Measurements from ENCODE around the gene MAN1A1. TPM values are rescaled to one million over a fixed set of nuclear protein-coding genes. Genes with fewer than 3 reads are reported as not detected.

MAN1A1 gene
- total RNA-seq, 1 donor from 2014 or later, result 28.1 TPM

GRCh38 chr6:119243037-119243436, 106.5 kb downstream of the MAN1A1 start:
- intact Hi-C loops (cut with micrococcal nuclease), result no loop called here

DNA sequence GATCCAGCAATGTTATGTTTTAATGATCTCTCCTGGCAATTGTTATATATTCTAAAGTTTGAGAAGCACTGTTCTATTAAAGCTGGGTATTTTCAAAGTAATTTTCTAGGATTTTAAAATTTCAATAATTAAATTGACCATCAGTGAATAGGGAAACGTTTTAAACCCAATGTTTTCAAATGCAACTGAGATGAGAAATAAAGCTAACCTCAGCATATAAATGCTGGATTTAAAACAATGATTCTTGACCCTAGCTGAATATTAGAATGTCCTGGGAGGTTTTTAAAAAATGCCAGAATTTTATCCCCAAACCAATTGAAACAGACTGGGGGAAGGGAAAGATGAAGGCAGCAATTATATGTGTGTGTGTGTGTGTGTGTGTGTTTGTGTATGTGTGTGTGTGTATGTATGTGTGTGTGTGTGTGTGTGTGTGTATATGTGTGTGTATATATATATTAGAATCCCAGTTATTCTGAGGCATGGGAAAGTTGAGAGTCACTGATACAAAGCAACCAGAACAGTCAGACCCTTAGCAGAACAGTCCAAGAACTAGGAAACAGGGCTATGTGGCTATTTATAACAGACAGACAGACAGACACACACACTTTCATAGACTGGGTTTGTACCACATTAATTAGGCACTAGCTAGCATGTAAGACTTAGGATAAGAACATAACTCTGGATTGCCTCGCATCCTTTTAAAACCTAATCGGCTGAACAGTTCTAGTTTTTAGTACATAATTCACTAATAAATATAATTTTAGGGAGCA, 107.8 kb downstream of the MAN1A1 start:
- intact Hi-C loops (cut with micrococcal nuclease), result no loop called here

DNA sequence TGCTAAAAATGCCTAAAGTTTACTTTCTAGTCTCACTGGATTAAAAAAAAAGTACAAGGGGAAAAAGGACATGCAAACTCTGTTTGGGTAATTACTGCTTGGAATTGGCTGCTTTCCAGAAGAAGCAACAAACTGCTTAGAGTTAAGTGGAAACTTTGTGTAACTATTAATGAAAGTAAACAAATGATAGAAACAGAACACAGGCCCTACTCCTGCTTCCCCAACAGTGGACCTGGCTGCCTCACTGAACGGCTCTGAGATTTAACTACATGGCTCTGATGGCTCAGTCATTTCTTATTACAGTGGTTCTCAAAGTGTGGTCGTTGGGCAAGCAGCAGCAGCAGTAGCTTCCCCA, 108.5 kb downstream of the MAN1A1 start:
- intact Hi-C loops (cut with micrococcal nuclease), result no loop called here

DNA sequence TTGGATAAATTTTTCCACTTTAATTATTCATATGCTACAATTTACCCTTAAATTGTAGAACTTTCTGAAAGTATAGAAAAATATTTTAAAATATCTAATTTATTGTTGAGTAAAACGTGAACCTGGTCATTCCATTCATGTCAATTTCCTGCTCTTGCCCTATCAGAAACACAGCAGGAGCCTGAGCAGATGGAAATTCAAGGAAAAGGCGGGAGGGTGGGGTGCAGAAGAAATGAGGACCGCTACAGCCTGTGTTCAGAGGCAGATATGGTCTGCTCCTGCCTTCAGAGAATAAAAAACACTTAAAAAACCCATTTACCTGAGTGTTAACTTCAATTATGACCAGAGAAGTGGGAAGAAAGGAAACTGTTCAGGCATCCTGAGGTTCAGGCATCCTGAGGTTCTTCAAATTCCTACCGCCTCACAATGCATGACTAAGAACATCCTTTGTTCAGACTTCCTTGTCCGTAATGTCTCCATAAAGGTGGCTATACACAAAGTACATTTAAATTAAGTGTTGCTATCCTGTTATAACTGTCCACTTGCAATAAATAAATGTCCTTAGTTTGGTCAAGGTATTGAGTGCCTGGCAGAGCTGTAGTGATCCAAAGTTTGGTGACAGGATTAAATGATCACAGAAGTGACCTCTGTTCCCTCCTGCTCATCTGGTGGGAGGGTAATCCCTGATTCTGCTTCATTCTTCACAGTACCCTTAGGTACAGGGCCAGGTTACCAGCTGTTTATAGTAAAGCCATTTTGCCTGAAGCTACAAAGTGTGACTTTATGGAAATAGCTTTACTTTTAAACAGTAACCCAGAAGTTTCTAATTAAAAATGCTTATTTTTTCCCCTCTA, 109.1 kb downstream of the MAN1A1 start:
- intact Hi-C loops (cut with micrococcal nuclease), result no loop called here

DNA sequence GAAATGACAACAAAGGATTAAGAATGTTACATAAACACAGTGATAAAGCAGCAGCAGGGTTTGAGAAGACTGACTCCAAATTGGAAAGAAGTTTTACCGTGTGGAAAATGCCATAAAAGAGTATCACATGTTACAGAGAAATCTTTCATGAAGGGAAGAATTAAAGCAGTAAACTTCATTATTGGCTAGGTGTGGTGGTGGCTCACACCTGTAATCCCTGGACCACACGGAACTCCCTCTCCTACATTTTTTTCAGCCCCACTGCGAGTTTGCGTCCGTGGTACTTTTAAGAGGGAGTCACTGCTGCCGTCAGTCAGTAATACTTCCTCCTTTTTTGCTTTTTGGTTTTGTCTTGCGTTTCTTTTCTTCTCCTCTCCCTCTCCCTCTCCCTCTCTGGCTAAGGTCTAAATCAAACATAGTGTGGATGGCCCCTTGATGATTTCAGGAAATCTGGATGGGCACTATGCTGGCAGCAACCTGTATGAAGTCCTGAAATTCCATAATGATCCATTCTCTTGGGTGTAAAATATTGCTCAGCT, 112.3 kb downstream of the MAN1A1 start:
- intact Hi-C loops (cut with micrococcal nuclease), result no loop called here

DNA sequence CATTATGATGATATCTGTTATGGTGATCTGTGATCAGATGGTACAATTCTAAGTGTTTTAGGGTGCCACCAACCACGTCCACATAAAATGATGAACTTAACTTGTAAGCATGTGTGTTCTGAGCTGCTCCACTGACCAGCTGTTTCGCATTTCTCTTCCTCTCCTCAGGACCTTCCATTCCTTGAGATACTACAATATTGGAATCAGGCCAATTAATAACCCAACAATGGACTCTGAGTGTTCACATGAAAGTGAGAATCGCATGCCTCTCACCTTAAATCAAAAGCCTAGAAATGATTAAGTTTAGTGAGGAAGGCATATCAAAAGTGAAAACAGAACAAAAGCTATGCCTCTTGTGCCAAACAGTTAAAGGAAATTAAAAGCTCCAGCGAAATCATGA, 114.6 kb downstream of the MAN1A1 start:
- intact Hi-C loops (cut with micrococcal nuclease), result no loop called here

DNA sequence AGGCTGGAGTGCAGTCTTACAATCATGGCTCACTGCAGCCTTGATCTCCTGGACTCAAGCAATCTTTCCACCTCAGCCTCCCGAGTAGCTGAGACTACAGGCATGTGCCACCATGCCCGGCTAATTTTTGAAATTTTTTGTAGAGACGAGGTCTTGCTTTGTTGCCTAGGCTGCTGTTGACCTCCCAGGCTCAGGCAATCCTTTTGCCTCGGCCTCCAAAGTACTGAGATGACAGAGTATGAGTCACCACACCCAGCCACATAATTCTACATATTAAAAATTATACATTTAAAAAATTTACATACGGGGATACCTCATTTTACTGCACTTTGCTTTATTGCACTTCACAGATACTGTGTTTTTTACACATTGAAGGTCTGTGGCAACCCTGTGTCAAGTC, 115.1 kb downstream of the MAN1A1 start:
- intact Hi-C loops (cut with micrococcal nuclease), result no loop called here

DNA sequence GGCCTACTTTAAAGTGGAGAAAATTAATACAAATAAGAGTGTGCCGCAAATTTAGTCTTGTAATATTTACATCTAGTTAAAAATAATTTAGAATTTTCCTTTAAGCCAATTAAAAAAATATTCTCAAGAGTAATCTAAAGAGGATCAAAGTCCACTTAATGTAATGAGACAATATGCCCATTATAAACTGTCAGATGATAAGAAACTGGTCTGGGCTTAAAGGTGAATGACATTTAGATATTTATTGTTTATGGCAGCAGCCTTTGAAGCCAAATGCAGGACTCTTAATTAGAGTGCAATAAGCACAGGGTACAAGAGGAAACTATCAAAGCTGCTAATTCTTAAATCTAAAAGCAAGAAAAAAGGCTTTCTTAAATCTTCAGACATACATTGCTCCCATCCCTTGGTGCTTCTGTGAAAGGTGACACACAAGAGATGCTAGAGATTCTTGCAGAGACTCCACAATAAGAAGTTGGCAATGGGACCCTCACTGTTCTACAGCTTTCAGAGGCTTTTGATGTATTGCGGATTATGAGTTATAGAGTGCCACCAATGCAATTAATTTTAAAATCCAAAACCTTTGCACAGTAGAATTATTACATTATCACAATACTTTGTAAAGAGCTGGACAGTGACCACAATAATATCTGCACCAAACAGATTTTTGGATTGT, 116.1 kb downstream of the MAN1A1 start:
- intact Hi-C loops (cut with micrococcal nuclease), result no loop called here

DNA sequence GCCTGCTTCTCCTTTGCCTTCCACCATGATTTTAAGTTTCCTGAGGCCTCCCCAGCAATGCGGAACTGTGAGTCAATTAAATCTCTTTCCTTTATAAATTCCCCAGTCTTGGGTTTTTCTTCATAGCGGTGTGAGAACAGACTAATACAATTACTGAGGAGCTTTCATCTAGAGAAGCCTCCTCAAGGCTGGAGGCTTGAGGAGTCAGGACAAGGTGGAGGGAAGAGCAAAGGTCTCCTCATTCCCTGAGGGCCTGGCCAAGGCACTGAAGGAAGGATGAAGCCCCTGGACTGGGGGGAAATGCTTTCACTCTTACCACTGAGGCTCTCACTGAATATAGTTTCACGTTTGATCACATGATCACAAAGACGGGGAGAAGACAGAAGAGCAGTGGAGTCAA, 118.2 kb downstream of the MAN1A1 start:
- intact Hi-C loops (cut with micrococcal nuclease), result no loop called here

DNA sequence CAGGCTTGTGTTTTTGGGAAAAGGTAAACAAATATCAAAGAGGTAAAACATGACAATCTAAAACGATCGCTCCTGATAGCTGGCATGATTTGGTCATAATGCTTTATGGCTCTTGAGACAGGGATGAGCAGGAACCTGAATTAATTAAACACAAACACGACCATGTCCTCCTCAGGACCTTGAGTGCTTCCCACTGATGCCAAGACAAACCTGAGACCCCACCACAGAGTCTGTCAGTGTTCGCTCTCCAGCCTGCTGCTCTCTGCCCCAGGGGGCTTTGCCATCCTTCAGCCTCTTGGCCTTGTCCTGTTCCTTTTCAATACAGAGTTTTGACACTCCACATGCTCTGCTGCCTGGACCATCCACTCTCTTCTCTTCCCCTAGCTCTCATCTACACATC, 119.4 kb downstream of the MAN1A1 start:
- intact Hi-C loops (cut with micrococcal nuclease), result no loop called here

GRCh38 chr6:119227377-119227776, 122.2 kb downstream of the MAN1A1 start:
- intact Hi-C loops (cut with micrococcal nuclease), result no loop called here

DNA sequence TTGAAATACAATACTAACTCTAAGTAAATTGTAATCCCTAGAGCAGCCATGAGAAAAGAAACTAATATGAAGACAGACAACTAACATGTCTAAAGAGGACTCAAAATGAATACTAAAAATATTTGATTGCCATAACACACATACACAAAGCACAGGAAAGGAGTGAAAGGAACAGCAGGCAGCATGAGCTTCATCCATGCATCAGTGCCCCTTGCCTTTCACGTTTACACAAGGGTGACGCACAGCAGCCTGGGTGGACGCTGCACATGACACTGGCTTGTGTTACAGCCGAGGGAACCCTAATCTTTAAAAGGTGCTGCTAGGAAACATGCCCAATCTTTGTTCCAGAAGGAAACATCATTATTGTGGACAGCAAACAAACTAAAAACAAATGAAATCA, 123.5 kb downstream of the MAN1A1 start:
- intact Hi-C loops (cut with micrococcal nuclease), result no loop called here

DNA sequence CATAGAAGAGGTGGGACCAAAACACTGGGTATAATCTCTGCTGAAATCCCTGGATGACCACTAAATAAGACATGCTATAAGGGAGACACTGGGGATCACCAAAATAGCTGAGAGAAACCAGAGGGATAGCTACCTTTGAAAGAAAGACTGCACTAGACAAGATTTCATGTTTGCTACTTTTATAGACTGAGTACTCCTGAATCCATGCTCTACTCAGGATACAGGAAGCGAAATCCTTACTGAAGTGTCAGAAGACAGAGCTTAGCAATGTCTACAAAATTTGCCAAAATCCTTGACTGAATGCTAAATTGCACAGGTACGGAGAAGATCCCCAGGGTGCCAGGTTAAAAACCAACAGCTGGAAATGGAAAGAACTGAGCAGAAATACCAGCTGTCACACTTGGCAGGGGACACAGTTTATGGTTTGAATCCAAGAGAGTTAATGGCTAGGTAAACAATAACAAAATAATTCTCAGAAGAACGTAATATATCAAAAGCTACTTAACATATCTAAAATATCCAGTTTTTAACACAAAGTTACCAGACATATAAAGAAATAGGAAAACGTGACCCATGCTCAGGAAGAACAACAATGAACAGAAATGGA, 125.4 kb downstream of the MAN1A1 start:
- intact Hi-C loops (cut with micrococcal nuclease), result no loop called here

DNA sequence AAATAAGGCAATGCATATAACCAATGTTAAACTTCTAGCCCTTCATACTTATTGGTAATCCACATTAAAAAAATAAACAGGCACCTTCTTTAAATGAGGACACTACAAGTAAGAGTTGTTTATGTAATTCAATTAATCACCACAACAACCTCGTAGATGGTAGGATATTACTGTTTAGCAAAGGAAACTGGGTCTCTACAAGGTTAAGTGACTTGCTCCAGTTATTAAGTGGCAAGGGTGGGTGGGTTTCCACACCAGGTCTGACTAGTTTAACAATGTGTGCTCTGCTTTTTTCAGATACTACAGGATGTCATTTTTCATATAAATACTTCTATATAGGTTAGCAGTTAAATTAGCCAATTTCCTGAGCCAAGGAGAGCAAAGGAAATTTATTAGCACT, 129.1 kb downstream of the MAN1A1 start:
- intact Hi-C loops (cut with micrococcal nuclease), result no loop called here

DNA sequence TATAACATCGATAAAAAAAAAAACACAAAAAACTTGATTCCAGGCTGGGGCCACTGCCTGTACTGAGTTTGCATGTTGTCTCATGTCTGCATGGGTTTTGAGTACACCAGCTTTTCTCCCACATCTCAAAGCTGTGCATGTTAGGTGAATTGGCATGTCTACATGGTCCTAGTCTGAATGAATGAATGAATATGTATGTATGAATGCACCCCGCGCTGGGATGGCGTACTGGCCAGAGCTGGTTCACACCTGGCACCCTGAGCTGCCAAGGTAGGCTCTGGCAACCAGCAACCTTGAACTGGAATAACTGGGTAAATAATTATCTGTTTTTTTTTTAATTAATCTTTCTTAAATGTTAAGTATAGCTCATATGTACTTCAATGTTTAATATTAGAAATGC, 131.0 kb downstream of the MAN1A1 start:
- intact Hi-C loops (cut with micrococcal nuclease), result no loop called here

GRCh38 chr6:119215885-119216590, 133.5 kb downstream of the MAN1A1 start:
- intact Hi-C loops (cut with micrococcal nuclease), result no loop called here

- intact Hi-C loops (cut with micrococcal nuclease), result no loop called here
Measured at GRCh38 chr6:119215309-119215708, 134.3 kb downstream of the MAN1A1 start.

DNA sequence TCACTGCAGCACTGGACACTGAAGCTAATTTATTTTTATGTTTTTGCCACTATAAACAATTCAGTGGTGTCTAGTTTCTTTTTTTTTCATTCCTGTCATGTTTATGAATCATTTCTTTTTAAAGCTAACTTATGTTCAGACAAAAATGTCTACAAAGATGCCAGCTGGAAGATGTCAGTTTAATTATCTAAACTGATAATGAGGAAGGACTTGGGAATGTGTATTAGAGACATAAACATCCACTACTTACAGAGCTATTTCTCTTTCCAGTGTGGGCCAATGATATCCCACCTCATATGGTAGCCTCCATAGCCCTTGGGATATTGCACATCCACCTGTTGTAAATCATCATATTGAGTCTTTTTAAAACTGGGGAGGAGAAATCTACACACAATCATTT, 139.0 kb downstream of the MAN1A1 start:
- intact Hi-C loops (cut with micrococcal nuclease), result no loop called here

DNA sequence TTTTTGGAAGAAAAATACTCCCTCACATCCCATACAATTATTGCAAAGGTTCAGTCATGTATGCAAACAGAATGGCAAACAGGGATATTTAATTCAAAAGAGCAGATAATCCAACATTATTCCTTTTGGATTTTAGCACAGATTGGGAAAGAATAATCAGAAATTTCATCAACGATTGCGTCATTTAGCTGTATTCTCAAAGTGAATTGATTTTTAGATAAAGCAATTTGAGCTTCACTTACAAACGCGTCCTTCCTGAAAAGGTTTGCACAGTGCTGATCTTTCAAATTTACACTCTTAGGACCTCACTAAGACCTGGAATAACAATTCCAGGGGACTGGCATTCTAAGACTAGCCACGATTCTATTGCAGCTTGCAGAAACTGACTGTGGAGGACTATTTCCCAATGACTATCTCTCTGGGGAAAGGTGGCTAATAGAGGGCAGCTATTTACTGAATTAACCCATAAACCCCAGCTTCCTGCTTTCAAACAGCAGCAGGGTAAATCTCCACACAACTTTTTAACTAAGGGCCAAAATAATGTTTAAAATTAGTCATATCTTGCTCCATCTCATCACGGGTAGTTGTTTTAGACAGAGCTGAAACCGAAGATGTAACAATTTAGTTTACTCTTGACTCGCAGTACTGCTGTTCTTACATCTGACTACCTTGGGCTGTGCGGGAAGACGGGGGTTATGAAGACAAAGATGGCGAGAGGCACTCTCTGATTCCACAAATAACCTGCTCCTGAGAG, 139.9 kb downstream of the MAN1A1 start:
- intact Hi-C loops (cut with micrococcal nuclease), result no loop called here

All from T-helper 1 cell treated with Interleukin-12 subunit alpha and Interleukin-12 subunit beta and Interleukin-4 antibody, amounts not matched to agents 30 ng/mL and 1 ng/mL, for 36 hours (primary cell).